Caco-2 (cell line): ENCODE results near the gene MEOX1. TPM values are rescaled to one million over a fixed set of nuclear protein-coding genes. Genes with fewer than 3 reads are reported as not detected.

Experiments used
- Bru-seq: library from RNA; stranded (reverse); fragments of 400-500 nt; gene quantifications from one replicate; lab custom pipeline; 2021; lab: Mats Ljungman, UMichigan
- BruChase-seq, 2 experiments: library from RNA; stranded (reverse); fragments of 400-500 nt; gene quantifications; one replicate each; lab custom pipeline; 2021; lab: Mats Ljungman, UMichigan
- BruUV-seq: library from RNA; stranded (reverse); fragments of 400-500 nt; replicated peaks from 2 replicates; lab custom pipeline; 2021; lab: Mats Ljungman, UMichigan
- CTCF ChIA-PET: fragments of 300-600 bp; sonication (Branson Sonifier 250); formaldehyde crosslinking; loops from one replicate; lab custom pipeline; 2022; ENCODE audit warnings: antibody characterized with exemption; lab: Charles Lee
- POLR2A ChIA-PET: fragments of 300-600 bp; sonication (Branson Sonifier 250); formaldehyde crosslinking; loops from one replicate; lab custom pipeline; 2022; ENCODE audit warnings: antibody characterized with exemption; lab: Charles Lee
- DNase-seq, 2 experiments: peaks; one replicate each; pipeline versions ENCODE4 v3.0.0 to v3.0.0-alpha.2; 2020 to 2022
- H3K27me3 ChIP-seq: replicated peaks from 2 replicates; pipeline ENCODE4 v1.6.0; 2011; ENCODE audit warnings: low read length; ENCODE audit not compliant: control insufficient read depth, insufficient read depth
- H3K36me3 ChIP-seq: 2 replicates; pipeline ENCODE4 v1.5.1; 2011; ENCODE audit warnings: low read length; ENCODE audit not compliant: control insufficient read depth, insufficient read depth
- H3K4me1 ChIP-seq: fragments of 250-450 bp; sonication (Bioruptor Pico); 2 replicates; pipeline ENCODE4 v1.5.1; 2020; ENCODE audit warnings: mild to moderate bottlenecking
- H3K4me3 ChIP-seq: 2 replicates; pipeline ENCODE4 v1.5.1; 2011; ENCODE audit warnings: low read depth, mild to moderate bottlenecking, control low read depth, low read length
- H3K9me3 ChIP-seq: fragments of 250-450 bp; sonication (Bioruptor Pico); 2 replicates; pipeline ENCODE4 v1.5.1; 2020; ENCODE audit warnings: mild to moderate bottlenecking, moderate library complexity
- H3K27ac Mint-ChIP-seq: one replicate; pipeline ENCODE4 v1.8.0; 2022; ENCODE audit warnings: mixed read lengths; ENCODE audit not compliant: unreplicated experiment
- H3K27me3 Mint-ChIP-seq: one replicate; pipeline ENCODE4 v1.8.0; 2022; ENCODE audit warnings: mixed read lengths; ENCODE audit not compliant: insufficient read depth, unreplicated experiment
- H3K36me3 Mint-ChIP-seq: one replicate; pipeline ENCODE4 v1.8.0; 2022; ENCODE audit warnings: mild to moderate bottlenecking, mixed read lengths; ENCODE audit not compliant: insufficient read depth, unreplicated experiment
- H3K4me1 Mint-ChIP-seq: one replicate; pipeline ENCODE4 v1.8.0; 2022; ENCODE audit warnings: low read depth, mixed read lengths; ENCODE audit not compliant: unreplicated experiment
- H3K4me3 Mint-ChIP-seq: one replicate; pipeline ENCODE4 v1.8.0; 2022; ENCODE audit warnings: mild to moderate bottlenecking, moderate library complexity, mixed read lengths; ENCODE audit not compliant: unreplicated experiment
- H3K9me3 Mint-ChIP-seq: one replicate; pipeline ENCODE4 v1.8.0; 2022; ENCODE audit warnings: mixed read lengths; ENCODE audit not compliant: unreplicated experiment
- CTCF ChIP-seq, 2 experiments: fragments of 200-600 bp in 1 of 2; IDR thresholded peaks; 1 replicate in 1 of 2; 2 replicates in 1 of 2; pipeline versions ENCODE4 v1.5.1 to v1.8.0; 2011 to 2022; ENCODE audit warnings: antibody characterized with exemption in 1 of 2, control low read depth in 1 of 2, inconsistent platforms in 1 of 2, low read depth in 1 of 2, low read length in 1 of 2, mild to moderate bottlenecking in 1 of 2, moderate library complexity in 1 of 2; ENCODE audit not compliant: insufficient read depth in 1 of 2, severe bottlenecking in 1 of 2, unreplicated experiment in 1 of 2
- intact Hi-C: fragments of 100-400 bp; cut with micrococcal nuclease; formaldehyde crosslinking; loops from one replicate; pipeline ENCODE4 v1.10.0; 2022; ENCODE audit not compliant: unreplicated experiment
- long read RNA-seq: library from polyadenylated mRNA; stranded (forward); transcript quantifications from one replicate; pipeline ENCODE4 v2.0.0, GENCODE V29; 2022
- total RNA-seq: library from RNA; stranded (reverse); gene quantifications from 2 replicates; pipeline ENCODE4 v1.2.3, GENCODE V29; 2022

The MEOX1 gene
- total RNA-seq: 0.72 and 1.7 TPM in 2 replicates
- Bru-seq, nascent RNA: percentile 30 among the genes with signal in this experiment
- percentile 37 among the genes with signal in this experiment for BruChase-seq, experiment 1, labeled RNA remaining after a 2-hour chase
- BruChase-seq, experiment 2, labeled RNA remaining after a 6-hour chase: percentile 28 among the genes with signal in this experiment
- long read RNA-seq: 0 reads

- peaks cover 12% of the 10 kb centered on the region for H3K36me3 Mint-ChIP-seq
- DNase-seq: no peak
- Histone ChIP-seq H3K4me1 (peaks cover 69% of the 10 kb centered on the region), H3K9me3 (no peaks in the 10 kb centered on the region), H3K36me3 (no peaks in the 10 kb centered on the region), H3K27me3 (no peaks in the 10 kb centered on the region), H3K4me3 (no peak within 1 kb of the TSS)
- peak within 1 kb of the TSS; percentile 86 for H3K27ac Mint-ChIP-seq
- ChIA-PET CTCF (interaction anchor here (0.6 kb wide), 1 partner anchor 12 kb away, joined by 3 read pairs; no protein-coding TSS in a partner anchor), POLR2A (no interaction called here)
- no peaks in the 10 kb centered on the region for H3K9me3 Mint-ChIP-seq
- intact Hi-C loops: no loop called here
- TF ChIP-seq CTCF (IDR thresholded peaks at IDR 0.05; ENCODE audit: insufficient read depth in 1 of 2, low read depth in 1 of 2, low read length in 1 of 2, severe bottlenecking in 1 of 2, unreplicated experiment in 1 of 2): no peak
- H3K4me3 Mint-ChIP-seq: no peak within 1 kb of the TSS
- peaks cover 39% of the 10 kb centered on the region for H3K4me1 Mint-ChIP-seq
- H3K27me3 Mint-ChIP-seq: no peaks in the 10 kb centered on the region
- BruUV-seq: no TSS peak
Observed at GRCh38 chr17:43661699-43662412, at the start of gene MEOX1. Gene MEOX1 (minus strand): TSS chr17:43661922. CDS start chr17:43661534, 388 bp downstream.

GRCh38 chr17:43710101-43710500 lies 48.4 kb upstream of the MEOX1 start:
- no peak for TF ChIP-seq CTCF (IDR thresholded peaks at IDR 0.05; ENCODE audit: insufficient read depth in 1 of 2, low read depth in 1 of 2, low read length in 1 of 2, severe bottlenecking in 1 of 2, unreplicated experiment in 1 of 2)
- ChIA-PET CTCF (no interaction called here), POLR2A (no interaction called here)
- Histone ChIP-seq H3K9me3 (no peaks in the 10 kb centered on the region), H3K36me3 (no peaks in the 10 kb centered on the region), H3K27me3 (no peaks in the 10 kb centered on the region), H3K4me1 (peaks cover 6% of the 10 kb centered on the region; the same call in 1 of the 2 replicates), H3K4me3 (no peak overlapping the region)
- intact Hi-C loops: no loop called here
- H3K36me3 Mint-ChIP-seq: peaks cover 4% of the 10 kb centered on the region
- H3K4me3 Mint-ChIP-seq: no peak overlapping the region
- no peak for DNase-seq
- no TSS peak for BruUV-seq
- peaks cover 16% of the 10 kb centered on the region for H3K4me1 Mint-ChIP-seq
- H3K9me3 Mint-ChIP-seq: no peaks in the 10 kb centered on the region
- peaks cover 6% of the 10 kb centered on the region for H3K27me3 Mint-ChIP-seq
- no peak overlapping the region for H3K27ac Mint-ChIP-seq

GRCh38 chr17:43709210-43709609 lies 47.5 kb upstream of the MEOX1 start:
- POLR2A ChIA-PET: no interaction called here
- no peak for TF ChIP-seq CTCF (IDR thresholded peaks at IDR 0.05; ENCODE audit: insufficient read depth in 1 of 2, low read depth in 1 of 2, low read length in 1 of 2, severe bottlenecking in 1 of 2, unreplicated experiment in 1 of 2)
- no peak overlapping the region for H3K27ac Mint-ChIP-seq
- DNase-seq: no peak
- peaks cover 10% of the 10 kb centered on the region for H3K4me1 Mint-ChIP-seq
- intact Hi-C loops: no loop called here
- peaks cover 6% of the 10 kb centered on the region; the same call in 1 of the 2 replicates for H3K4me1 ChIP-seq
- H3K9me3 ChIP-seq: no peaks in the 10 kb centered on the region
- H3K36me3 ChIP-seq: no peaks in the 10 kb centered on the region
- CTCF ChIA-PET: no interaction called here
- H3K27me3 Mint-ChIP-seq: peaks cover 2% of the 10 kb centered on the region
- no peak overlapping the region for H3K4me3 ChIP-seq
- H3K36me3 Mint-ChIP-seq: peaks cover 4% of the 10 kb centered on the region
- no TSS peak for BruUV-seq
- H3K4me3 Mint-ChIP-seq: no peak overlapping the region
- no peaks in the 10 kb centered on the region for H3K27me3 ChIP-seq
- no peaks in the 10 kb centered on the region for H3K9me3 Mint-ChIP-seq
